ENCODE data around the gene FAM13A.

- TF ChIP-seq CTCF (IDR thresholded peaks at IDR 0.05) (no peak), POLR2AphosphoS5 (IDR thresholded peaks at IDR 0.05) (no peak)
Observed at GRCh38 chr4:88995874-88996273, 61.1 kb downstream of the FAM13A start.

Measured in prostate gland (tissue), 2 donors.